HG03432 (cell line): Measurements from ENCODE around the gene BAK1.
"Not testable (repeated sequence)": the region's sequence is repeated elsewhere in the genome, so short reads cannot be mapped to it uniquely, and the experiment has no call there.

Experiments used
- ATAC-seq: cut with Tn5 transposase; IDR thresholded peaks from one replicate; pipeline ENCODE4 v1.9.1; 2021; ENCODE audit warnings: mild to moderate bottlenecking, moderate library complexity; ENCODE audit not compliant: unreplicated experiment

BAK1 gene

GRCh38 chr6:33609019-33609418, 28.9 kb upstream of the BAK1 start:
- ATAC-seq: no peak

- ATAC-seq: no peak
Observed at GRCh38 chr6:33607784-33608161, 27.7 kb upstream of the BAK1 start.

GRCh38 chr6:33607126-33607783, 27.2 kb upstream of the BAK1 start:
- ATAC-seq: no peak

DNA sequence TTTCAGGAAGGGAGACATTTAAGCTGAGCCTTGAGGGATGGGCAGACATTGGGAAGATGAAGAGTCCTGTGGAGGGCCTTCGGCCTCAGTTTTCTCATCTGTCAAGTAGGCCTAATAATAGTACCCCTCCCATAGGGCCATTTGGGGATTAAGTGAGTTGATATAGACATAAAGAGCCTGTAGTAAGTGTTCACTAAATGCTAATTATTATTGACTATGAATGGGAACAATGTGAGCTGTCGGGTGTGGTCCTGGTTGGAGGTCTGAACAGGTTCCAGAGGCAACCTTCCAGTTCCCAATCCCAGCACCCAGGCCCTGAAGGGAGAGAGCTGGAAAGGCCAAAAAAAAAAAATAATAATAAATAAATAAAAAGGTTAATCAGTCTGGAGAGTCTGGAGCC, 26.6 kb upstream of the BAK1 start:
- no peak for ATAC-seq

DNA sequence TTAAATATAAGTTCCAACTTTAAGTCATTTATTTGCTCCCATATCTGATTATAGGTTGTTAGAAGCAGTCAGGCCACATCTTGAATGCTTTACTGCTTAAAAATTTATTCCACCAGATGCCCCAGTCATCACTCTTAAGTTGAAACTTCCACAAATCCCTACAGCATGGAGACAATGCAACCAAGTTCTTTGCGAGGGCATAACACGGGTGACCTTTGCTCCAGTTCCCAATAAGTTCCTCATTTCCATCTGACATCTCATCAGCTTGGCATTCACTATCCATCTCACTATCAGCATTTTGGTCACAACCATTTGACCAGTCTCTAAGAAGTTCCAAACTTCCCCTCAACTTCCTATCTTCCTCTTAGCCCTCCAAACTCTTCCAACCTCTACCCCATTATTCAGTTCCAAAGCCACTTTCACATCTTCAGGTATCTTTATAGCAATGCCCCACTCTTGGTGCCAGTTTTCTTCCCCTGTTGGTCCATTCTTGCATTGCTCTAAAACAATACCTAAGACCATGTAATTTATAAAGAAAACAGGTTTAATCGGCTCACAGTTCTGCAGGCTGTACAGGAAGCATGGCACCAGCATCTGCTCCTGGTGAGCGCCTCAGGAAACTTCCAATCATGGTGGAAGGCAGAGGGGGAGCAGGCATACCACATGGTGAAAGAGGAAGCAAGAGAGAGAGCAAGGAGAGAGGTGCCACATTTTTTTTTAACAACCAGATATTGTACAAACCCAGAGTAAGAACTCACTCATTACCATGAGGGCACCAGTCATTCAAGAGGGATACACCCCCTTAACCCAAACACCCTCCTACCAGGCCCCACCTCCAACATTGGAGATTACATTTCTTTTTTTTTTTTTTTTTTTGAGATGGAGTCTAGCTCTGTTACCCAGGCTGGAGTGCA, 25.1 kb upstream of the BAK1 start:
- ATAC-seq: no peak

GRCh38 chr6:33602180-33602579, 22.1 kb upstream of the BAK1 start:
- no peak for ATAC-seq

DNA sequence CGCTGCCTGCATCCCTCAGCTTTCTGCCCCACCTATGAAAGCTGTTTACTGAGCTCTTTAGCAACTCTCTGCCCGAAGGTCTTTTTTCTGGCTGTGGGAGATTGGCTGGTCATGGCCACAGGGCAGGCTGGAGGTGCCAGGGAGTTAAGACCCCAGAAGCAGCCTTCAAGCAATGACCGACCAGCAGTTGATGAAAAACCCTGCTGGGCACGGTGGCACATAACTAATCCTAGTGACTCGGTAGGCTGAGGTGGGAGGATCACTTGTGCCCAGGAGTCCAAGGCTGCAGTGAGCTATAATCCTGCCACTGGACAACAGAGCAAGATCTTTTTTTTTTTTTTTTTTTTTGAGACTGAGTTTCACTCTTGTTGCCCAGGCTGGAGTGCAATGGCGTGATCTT, 20.7 kb upstream of the BAK1 start:
- ATAC-seq: no peak

GRCh38 chr6:33599413-33599938, 19.4 kb upstream of the BAK1 start:
- ATAC-seq: no peak

DNA sequence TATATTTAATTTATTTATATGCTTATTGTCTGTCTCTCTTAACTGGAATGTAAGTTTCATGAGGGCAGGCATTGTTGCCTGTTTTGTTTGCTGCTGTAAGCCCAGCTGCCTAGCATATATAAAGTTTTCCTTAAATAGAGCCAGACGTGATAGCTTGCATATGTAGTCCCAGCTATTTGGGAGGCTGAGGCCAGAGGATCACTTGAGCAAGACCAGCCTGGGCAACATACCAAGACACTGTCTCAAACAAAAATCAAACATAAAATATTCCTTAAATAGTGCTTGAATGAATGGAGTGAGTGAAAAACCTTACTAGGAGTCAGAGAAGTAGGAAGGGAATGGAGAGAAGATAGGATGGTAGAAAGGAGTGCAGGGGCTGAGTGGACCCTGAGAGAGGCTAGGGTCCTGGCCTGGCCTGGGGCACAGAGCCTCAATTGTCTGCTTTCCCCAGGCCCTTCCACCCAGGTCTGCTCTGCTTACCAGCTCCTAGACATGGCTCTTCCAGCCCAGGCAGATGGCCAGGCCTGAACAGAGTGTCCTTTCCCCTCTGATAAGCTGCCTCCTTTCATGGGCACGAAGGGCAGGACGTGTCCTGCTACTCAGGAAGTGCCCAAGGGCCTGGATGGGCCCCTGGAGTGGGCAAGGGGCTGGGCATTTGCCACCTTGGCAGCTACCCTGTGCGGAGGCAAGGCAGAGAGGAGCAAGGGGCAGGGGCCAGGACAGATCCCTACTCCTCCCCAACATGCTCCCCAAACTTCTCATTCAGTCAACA, 17.7 kb upstream of the BAK1 start:
- no peak for ATAC-seq

DNA sequence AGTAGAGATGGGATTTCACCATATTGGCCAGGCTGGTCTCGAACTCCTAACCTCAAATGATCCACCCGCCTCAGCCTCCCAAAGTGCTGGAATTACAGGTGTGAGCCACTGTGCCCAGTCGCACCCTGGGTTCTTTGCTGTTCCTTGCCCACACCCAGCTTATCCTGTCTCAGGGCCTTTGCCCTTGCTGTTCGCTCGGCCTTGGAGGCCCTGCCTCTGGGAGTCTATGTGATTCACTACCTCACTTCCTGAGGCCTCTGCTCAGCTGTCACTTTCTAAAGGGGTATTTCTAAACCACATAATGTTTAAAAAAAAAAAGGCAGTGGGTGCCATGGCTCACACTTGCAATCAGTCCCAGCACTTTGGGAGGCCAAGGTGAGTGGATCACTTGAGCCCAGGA, 16.8 kb upstream of the BAK1 start:
- ATAC-seq: not testable (repeated sequence)

DNA sequence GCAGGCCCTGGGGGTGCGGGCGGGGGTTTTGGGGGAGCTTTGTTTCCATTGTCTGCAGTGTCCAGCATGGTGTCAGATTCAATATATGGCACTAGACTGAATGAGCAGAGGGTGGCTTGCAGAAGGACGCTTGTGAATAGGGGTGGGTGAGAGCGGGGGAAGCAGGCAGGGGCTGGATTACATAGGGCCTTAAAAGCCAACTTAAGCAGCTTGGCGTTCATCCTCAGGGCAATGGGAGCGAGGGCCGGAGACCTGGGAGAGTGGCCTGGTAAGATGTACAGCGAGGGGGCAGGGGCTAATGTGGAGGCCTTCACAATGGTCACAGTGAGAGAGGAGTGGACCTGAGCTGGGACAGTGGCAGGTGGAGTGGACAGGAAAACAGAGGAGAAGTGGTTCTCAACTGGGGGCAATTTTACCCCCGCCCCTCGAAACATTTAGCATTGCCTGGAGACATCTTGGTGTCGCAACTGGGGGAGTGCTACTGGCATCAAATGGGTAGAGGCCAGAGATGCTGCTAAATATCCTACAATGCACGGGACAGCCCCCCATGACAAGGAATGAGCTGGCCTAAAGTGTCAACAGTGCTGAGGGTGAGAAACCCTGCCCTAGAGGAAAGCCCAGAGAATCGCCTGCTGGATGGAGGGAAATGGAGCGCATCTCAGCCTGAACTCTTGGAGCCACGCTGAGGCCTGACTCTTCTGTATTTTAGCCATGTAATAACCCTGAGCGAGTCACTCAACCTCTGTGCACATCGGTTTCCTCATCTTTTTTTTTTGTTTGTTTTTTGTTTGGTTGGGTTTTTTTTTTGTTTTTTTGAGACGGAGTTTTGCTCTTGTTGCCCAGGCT, 15.1 kb upstream of the BAK1 start:
- no peak for ATAC-seq

- ATAC-seq: no peak
Observed at GRCh38 chr6:33593414-33593727, 13.3 kb upstream of the BAK1 start.

DNA sequence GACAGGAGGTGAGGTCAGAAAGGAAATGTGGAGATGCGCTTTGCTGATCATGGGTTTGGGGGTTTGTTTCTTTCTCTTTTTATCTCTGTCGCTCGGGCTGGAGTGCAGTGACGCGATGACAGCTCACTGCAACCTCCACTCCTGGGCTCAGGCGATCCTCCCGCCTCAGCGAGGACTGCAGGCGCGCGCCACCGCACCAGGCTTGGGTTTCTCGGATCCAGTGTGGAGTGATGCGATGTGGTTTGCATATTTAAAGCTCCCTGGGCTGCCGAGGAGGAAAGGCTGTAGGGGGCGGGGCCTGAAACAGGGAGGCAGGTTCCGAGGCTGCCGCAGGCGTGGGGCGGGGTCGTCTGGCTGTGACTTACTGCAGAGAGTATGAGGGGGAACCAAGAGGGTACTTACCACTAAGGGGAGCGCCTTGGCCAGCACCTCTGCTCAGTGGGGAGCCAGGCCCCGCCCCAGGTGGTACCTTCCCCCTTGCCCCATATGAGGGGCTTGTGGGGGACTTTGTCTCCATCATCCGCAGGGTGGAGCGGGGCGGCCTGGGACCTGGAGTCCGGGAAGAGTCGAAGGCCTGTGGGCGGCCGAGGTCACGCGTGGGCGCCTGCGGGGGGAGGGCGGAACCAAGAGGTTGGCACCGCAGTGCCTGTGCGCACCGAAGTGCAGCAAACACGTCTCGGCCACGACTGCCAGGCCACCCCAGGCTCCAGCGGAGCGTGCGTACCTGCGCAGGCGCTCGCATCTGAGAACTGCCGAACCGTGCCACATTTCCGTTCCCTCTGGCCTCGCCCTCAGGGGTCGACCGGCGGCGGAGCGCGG, 12.7 kb upstream of the BAK1 start:
- ATAC-seq: peak; percentile 57

DNA sequence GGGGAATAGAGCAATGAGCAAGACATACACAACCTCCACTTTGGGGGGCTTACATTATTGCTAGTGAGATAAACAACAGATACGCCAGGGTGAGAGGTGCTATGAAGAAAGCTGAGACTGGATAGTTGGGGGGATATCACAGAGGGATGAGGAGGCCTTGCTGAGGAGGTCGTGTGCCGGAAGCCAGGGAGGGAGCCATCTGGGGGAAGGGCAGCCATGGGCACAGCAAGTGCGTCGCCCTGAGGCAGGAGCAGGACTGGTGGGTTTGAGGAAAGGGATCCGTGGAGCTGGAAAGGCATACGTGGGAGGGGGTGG, 12.2 kb upstream of the BAK1 start:
- no peak for ATAC-seq

GRCh38 chr6:33591424-33592032, 11.5 kb upstream of the BAK1 start:
- no peak for ATAC-seq

DNA sequence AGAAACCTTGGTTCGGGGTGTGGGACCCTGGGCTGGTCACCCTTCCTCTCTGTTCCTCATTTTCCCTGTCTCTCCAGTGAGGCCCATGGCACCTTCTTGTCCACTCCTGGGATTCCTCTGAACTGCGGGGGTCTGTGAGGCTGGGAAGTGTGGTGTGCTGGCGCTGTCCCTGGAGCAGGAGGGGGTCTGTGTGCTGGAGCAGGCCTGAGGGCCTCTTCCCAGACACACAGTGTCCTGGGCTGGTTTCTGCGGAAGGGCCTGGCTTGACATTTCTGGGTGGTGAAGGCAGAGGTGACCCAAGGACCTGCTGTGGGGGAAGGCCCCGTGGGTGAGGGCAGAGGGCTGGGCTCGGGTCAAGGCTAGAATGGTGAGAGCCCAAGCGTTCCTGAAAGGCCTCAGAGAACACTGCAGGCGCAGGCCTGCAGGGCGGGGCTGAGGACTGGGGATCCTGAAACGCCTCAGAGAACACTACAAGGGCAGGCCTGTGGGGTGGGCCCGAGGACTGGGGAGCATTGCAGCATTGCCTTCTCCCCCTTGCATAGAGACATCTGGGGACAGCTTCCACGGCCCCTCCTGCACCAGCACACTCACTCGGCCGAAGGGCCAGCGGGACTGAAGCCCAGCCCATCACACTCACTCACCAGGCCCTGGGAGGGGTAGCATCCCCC, 10.6 kb upstream of the BAK1 start:
- ATAC-seq: no peak

GRCh38 chr6:33589731-33590530, 9.9 kb upstream of the BAK1 start:
- no peak for ATAC-seq

DNA sequence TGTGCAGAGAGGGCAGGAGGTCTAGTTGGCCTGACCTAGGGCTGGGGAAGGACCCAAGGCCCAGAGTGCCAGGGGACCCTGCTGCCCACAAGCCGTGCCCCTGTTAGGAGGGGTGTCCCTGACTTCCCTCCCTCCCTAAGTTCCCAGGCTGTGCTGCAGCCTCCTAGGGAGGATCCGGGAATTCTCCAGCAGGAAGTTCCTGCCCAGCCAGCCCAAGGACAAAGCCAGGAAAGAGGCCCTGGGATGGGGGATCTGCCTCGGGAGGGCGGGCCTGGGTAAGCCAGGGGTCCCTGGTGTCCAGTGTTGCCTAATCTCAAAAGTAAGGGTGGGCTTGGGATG, 9.3 kb upstream of the BAK1 start:
- ATAC-seq: no peak
